Stimulated activated CD8-positive, alpha-beta memory T cell treated with anti-CD3 and anti-CD28 coated beads, Interleukin-7, amount 100 ng/mL, for 24 hours (primary cell): ENCODE measurements around the gene ANKRD9.

Experiments
- DNase-seq: peaks from one replicate; pipeline ENCODE4 v3.0.0-alpha.2; 2020; ENCODE audit warnings: low read depth

The ANKRD9 gene

DNA sequence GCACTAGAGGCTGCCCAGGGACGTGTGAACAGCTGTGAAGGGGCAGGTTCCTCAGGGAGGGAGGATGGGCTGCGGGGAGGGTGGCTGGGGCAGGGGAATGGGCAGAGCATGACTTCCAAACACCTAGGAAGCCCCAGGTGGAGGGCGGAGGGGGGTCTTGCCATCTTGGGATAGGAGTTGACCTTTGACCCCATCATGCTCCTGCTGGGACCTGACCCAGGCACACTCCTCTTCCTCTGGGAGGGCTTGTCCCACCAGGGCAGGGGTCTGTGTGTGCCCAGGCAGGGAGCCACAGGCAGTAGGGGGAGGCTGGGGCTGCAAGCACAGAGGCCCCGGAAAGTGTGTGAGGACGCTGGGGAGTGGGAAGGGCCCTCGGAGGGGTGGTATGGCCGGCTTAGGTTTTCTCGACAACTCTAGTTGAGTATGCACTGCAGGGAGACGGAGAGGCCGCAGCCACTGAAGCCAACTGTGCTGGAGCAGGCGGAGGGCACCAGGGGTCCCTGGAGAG is 3.3 kb upstream of the ANKRD9 start:
- no peak for DNase-seq

DNA sequence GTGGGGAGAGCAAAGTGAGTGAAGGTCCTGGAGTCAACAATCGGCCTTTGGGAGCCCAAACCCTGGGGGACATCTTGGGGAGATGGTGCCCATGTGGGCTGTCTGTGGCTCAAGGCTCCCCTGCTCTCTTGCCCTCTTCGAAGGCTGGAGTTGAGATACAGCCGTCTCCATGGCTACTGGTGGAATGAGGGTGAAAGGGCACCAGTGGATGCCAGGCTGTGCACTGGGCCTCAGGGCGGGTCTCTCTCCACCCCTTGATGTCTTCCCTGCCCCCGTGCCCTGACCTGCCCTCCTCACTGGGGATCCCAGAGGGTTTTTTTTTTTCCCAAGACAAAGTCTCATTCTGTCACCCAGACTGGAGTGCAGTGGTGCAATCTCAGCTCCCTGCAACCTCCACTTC is 2.0 kb upstream of the ANKRD9 start:
- no peak for DNase-seq

DNA sequence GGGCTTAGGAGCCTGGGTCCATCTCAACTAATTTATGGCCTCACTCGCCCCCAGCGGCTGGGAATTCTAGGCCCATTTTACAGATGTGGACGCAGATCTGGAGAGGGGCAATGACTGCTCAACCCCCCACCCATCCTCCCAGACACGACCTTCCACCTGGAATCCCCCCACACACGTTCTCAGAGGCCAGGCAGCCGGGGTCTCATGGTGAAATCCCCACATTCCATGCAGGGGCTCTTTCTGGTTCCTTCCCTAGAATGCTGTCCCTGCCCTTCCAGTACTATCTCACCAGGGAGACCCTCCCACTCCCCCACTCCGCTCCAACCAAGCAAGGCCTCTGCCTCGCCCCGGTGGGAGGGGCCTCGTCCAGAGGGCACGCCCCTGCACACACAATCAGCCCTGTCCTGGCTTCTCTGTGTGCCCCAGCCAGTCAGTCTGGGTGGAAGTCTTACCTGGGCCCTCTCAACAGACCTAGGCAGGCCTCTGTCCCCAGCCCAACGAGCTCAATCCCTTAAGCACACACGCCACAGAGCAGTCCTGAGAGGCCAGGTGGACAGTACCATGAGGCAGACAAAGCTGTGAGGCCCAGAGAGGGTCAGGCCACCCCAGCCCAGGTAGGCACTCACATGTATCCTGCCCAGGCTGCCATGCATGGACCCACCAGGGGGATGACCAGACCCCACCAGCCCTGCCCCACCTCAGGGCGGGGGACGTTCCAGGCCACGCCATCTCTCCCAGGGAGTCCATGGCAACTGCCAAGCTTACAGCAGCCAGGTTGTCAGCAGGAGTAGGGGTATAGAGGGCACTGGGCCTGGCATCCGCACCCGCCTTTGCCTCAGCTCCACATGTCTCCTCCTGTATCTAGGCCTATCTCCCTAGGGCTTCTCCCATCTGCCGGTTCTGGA is 1.3 kb upstream of the ANKRD9 start:
- no peak for DNase-seq

DNA sequence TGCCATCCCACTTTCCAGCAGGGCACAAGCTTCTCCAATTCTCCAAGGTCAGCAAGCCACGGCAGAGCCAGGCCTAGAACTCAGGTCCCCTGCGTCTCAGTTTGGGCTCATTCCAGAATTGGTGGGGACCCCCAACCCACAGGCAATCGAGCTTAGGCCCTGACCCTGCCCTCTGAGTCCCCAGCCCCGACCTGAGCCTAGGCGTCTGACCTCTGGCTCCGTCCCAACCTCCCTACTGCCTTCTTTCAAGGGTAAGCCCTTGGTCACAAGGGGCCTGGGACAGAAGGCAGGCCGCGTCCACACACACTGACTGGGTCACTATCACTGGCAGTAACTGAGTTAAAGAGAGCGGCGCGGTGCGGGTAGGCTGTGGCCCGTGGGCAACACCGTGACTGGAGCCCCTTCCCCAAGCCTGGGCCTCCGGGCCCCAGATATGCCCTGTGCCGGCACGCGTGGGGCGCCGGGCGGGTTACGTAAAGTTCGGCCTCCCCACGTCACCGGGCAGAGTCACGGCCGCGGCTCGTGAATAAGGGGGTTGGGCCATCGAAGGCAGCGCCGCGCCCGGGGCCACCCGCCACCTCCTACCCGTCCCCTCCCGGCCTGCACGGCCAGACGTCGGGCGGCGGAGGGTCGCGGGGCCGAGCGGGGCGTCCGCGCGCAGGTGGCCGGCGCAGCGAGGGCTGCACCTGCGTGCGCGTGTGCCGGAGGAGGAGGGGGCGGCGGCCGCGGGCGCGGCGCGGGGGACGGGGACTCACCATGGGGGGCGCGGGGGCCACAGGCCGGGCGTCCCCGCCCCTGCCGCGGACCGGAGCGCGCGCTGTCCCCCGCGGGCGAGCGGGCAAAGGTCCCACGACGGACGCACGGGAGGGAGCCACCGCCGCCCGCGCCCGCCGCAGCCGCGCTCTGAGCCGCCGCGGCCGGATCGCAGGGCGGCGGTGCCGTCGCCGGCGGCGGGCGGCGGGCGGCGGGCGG is 516 bp downstream of the ANKRD9 start:
- no peak for DNase-seq

DNA sequence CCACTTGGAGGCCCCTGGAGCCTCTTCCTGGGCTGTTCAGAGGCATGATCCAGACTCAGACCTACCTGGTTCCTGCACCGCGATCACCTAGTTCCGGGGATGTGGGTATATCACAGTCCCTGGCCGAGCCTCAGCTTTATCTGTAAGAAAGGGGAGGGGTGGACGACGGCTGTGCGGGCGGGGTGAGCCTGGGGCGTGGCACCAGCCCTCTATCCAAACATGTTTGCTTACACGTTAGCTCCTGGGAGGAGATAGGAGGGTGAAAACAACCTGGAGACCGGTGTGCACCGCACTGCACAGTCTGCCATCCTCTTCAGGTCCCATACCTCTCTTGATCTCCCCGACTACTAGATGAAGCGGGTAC is 1.2 kb downstream of the ANKRD9 start:
- DNase-seq = no peak

DNA sequence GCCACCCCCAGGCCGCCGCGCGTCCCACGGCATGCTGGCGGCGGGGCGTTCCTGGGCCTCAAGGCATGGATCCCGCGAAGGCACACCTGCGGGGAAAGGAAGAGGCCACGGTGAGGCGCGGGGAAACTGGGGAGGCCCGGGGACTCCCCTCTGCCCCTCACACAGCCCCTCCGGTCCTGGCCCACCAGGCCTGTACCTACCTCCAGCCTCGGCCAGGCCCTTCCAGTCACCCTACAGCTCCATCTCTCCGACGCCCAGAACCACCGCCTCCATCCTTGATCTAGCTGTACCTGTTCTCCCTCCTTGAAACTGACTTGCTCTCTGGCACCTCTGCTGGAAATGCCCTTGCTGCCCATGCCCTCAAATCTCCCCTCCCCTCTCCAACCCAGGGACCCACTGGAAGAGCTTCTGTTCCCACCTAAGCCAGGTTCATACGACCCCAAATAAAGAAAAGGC is 1.7 kb downstream of the ANKRD9 start:
- DNase-seq = no peak

DNA sequence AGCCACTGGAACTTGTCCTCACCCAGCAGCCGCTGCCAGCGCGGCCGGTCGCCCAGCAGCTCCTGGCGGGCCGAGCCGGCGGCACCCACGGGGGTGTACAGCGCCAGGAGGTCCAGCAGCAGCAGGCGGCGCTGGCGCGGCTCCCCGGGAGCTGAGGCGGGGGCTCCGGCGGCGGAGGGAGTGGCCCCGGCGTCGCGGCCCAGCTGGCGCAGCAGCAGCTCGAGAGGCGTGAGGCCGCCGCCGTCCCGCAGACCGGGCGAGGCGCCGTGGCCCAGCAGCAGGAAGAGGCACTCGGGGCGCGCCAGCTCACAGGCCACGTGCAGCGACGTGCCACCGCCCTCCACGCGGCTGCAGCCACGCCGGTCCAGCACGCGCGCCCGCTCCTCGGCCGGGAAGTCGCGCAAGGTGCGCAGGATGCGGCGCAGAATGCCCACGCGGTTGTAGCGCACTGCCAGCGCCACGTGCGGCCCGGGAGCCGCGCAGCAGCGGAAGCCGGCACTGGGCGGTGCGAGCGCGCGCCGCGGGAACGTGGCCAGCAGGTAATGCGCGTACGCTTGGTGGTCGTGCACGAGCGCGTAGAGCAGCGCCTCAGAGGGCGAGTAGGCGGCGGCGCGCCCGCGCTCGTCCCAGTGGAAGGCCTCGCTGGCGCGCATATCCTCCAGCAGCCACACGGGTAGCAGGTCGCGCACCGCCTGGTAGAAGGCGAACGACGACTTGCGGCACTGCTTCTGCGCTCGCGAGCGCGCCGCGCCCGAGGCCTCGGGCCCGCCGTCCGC is 2.3 kb downstream of the ANKRD9 start:
- DNase-seq = no peak

DNA sequence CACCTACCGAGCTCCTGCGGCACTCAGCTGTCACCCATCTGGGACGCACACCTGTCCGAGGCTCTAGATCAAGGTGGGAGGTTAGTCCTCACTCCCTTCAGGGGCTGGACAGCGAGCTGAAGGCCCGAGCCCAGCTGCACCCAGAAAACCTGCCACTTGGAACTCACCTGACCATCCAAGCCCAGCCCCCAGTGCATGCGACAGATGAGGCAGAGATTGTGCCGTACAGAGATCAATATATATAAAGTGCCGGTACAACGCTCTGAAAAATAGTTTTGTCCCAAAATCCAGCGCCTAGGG is 3.0 kb downstream of the ANKRD9 start:
- no peak for DNase-seq

DNA sequence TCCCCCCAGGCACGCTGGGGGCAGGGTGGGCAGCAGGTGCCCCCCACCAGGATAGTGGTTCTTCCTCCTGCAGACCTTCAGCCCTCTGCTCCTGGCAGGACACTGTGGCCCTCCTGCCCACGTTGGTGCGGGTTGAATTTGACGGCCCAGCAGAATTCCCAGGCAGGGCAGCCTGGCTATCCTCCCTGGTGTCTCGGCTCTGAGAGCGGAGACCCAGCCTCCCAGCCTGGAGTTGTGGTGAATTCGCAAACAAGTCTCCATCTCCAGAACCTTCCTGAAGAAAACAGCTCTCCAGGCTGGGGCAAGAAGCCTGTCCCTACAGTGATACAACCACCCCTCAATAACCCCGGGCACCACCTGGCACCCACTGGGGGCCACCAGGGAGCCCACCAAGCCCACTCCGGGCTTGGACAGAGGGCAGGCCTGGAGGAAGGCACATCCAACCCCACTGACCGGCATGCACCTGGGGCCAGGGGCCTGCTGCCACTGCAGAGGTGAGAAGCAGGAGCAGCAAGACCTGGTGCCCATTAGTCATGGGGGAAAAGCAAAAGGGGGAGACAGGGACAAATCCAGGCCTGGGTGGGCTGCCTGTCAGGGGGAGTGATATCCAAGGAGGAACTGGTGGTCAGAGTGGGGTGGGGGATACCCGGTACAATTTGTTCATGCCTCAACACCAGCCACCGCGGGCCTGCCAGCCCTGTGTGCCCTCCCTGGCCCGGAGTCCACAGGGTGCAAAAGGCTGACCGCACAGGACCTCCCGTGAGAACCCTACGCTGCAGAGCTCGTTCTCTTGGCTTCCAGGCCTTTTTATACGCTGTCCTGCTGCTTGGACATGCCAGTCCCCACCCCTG is 3.6 kb downstream of the ANKRD9 start:
- no peak for DNase-seq

DNA sequence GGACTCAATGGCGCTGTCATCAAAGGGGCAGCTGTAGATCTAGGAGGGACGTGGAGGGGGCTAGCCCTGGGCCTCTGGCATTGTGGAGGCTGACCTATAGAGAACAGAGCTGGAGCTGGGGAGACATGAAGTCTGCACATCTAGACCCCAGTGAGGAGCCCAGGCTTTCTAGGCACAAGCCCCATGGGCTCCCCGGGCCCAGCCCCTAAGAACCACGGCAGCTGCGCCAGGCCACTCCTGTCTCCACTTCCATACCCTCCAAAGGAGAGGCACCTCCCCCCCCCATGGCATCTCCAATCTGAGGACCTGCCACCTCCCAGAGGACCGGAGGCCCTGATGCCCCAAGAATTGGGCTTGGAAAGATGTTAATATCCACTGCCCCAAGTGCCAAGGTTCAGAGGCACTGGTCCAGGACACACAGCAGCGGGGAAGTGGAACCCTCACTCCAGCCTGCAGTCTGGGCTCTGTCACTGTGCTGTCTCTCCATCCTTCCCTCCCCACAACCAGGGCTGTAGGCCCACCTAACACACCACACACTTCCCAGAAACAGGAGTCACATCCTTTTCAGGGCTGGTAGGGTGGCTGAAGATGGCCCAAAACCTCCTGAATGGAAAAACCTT is 4.5 kb downstream of the ANKRD9 start:
- no peak for DNase-seq

DNA sequence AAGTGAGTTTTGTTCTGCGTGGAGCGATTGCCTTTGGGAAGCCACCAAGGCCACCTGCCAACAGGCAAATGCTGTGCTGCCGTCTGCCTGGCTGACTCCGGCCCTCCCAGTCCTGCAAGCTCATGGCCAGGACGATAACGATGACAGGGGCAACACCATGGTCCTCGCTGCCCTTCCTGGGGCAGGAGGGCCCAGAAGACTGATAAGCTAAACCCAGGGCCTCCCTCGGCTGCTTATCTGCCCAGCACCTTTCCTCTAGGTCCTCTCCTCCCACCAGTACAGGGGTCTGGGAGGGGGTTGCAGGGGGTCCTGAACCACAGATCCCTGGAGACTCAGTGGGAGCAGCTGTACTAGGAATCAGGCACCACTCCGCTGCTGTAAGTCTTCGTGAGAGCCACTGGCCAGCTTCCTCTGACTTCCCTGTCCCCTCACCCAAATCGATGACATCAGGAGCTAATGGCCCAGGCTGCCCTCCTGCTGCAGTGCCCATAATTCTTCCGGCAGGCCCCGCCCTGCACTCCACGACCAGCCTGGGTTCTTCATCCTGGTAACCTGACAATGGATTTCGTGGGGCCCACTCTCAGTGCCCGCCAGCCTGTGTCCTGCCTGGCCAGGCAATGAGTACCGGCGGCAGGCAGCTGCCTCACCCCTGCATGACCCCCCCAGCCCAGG is 5.1 kb downstream of the ANKRD9 start:
- DNase-seq = no peak

DNA sequence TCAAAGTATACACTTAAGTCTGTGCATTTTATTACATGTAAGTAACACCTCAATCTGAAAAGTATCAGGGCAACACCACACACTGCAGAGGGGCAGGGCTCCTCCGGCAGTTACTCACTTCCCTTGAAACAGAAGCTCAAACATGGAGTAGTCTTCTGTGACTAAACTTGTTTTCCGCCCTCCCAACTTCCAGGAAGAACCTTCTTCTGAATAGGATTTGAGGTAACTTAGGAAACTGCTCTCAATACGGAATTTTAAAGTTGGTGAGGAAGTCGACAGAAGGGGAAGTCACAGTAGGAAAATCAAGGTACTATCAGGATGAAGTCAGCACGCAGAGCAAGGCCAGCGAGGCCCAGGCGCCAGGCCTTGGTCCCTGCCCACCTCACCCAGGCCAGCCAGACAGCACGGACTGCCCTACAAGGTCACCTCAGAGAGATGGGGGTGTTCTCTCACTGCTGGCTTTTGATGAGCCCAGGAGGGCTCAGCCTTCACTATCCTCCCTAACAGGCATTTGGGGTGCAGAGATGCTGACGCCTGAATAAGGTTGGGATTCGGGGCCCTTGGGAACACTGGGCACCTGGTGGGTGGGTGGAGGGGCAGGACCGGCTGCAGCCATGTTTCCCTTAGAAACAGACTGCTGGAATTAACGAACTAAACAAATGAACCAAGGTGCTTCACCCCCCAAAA is 5.8 kb downstream of the ANKRD9 start:
- no peak for DNase-seq

DNA sequence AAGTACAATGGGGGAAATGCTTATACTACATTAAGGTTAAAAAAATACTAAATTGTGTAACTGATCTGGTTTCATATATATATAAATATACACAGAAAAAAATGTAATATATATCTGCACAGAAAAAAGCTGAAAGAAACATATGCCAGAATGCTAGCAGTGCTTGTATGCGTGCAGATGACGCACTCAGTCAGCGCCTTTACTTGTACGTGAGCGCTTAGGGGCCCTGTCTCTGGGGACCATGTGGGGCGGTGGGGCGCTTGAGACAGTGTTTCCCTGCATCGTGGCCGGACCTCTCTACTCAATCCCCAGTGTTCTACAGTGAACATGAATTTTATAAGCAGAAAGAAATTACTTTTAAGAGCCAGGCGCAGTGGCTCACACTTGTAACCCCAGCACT is 7.0 kb downstream of the ANKRD9 start:
- DNase-seq = no peak

DNA sequence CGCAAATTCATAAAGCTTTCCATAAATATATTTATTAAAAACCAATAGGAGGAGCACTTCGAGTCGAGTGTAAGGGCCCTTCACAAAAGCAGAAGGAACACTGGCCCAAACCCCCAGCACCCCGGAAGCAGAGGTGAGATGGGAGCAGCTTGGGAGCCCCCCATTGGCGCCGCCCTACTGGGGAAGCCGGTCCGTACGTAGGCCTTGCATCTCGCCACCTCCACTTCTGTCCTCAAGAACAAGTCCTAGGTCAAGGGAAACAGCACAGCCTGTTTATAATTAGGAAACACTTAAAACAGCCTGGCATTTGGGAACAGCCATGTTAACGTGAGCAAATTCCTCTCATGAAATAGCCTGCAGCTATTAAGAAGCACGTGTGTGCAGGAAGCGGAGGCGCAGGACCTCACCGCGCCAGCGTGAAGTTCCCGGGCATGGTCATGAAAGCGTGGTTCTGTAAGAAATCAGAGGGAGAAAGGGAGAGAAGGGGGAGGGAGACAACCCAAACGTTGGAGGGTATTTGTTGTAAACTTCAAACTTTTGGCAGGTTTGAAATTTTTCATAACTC is 7.7 kb downstream of the ANKRD9 start:
- DNase-seq = no peak

DNA sequence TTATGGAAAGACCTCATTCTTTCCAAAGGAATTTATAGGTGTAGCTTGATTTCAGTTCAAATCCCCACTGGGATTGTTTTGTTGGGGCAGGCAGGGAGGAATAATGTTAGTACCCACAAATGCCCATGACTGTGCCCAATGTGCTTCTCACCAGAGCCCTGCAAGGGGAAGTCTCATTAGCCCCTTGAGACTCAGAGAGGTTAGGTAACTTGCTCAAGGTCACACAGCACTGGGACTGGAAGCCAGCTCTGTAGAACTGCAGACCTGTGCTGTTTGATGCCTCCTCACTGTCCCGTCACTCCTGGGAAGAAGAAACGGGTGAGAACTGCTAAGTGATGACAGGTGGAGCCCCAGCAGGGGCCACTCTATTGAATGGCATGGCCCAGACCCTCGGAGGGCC is 8.9 kb downstream of the ANKRD9 start:
- no peak for DNase-seq

DNA sequence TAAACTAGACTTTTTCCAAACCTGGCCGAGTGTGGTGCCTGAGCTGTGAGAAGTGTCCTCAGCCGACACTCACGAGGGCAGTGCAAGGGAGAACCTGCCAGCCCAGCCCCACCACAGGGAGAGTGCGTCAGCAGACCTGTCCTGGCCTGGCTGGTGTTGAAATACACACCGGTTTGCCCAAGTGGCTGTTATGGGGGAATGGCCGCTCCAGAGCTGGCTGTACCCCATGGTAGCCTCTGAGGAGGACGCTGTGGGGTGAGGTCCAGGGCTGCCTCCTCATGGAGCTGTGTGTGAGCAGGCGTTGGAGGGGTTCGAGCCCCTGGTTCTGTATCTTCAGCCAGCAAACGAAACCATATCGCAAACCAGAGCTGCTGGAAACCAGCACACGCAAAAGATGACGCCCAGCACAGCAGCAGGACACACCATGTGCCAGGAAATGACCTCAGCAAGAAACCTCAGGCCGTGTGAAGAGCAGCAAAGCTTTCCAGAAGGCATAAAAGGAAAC is 9.4 kb downstream of the ANKRD9 start:
- no peak for DNase-seq

DNA sequence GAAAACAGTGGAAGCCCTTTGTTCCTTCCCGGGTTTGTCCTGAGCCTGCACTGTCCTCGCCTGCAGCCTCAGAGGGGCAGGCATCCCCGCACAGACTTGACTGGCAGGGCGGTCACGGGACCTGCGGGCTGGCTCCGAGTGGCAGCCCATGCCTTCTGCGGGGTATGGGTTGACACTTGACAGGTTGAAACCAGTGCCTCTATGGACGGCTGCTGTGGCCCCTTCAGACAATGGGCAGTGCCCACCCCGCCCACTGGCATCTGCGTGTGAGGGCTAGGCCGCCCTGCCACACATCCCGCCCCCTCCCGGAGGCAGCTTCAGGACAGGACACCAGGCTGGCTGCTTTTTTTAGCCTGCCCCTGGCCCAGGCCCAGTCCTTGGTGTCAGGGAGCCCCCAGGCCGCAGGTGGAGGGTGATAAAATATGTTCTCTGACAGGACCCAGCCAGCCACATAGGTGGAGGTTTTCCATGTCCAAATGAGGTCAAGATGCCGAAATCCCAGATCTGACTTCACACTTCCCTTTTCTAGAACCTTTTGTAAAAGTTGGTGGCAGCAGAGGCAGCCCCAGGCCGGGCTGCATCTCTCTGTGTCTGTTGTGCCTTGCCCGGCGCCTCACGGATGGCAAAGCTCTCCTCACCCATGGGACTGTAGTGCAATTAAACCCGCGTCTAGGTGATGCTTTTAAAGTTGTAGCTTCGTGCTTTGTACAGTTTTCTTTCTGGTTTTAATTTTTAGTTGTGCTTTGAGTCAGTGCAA is 10.0 kb downstream of the ANKRD9 start:
- DNase-seq = no peak

DNA sequence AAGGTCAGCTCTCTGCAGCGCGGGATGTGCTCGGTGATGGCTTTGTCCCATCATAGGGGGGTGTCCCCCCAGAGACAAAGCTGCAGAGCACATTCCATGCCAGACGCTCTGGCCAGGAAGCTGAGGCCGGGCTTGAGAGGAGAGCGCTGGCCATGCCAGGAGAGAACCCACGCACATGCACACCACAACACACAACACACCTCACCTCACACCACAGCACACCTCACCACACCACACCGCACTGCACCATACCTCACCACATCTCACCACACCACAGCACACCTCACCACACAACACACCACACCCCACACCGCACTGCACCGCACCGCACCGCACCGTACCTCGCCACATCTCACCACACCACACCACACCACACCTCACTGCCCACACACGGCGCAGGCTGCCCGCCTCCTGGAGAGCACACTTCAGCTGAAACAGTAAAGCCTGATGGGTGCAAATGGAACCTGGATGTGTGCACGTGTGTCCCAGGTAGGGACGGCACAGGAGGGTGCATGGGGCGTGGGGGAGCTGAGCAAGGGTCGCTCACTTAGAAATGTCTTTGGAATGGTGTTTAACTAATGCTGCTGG is 10.8 kb downstream of the ANKRD9 start:
- DNase-seq = no peak
